Subcutaneous adipose tissue (tissue), 4 donors: ENCODE data around the gene PUS1. TPM values are rescaled to one million over a fixed set of nuclear protein-coding genes. Genes with fewer than 3 reads are reported as not detected.

Experiments
- total RNA-seq, 4 donors: library from RNA; depleted of rRNA; stranded (reverse); fragments of >200 nt; gene quantifications; one replicate each; pipeline ENCODE4 v1.1.0, GENCODE V29; 2016
- TF ChIP-seq, protein P1 (sequence below): fragments of 450-650 bp; IDR thresholded peaks from one replicate; pipeline ENCODE4 v1.5.1; 2016; ENCODE audit warnings: low read depth, mild to moderate bottlenecking, control low read depth, antibody characterized with exemption, moderate library complexity

The PUS1 gene
- total RNA-seq, 4 donors from 2014 or later = 8.2 to 23.4 (median 14.8) TPM

DNA sequence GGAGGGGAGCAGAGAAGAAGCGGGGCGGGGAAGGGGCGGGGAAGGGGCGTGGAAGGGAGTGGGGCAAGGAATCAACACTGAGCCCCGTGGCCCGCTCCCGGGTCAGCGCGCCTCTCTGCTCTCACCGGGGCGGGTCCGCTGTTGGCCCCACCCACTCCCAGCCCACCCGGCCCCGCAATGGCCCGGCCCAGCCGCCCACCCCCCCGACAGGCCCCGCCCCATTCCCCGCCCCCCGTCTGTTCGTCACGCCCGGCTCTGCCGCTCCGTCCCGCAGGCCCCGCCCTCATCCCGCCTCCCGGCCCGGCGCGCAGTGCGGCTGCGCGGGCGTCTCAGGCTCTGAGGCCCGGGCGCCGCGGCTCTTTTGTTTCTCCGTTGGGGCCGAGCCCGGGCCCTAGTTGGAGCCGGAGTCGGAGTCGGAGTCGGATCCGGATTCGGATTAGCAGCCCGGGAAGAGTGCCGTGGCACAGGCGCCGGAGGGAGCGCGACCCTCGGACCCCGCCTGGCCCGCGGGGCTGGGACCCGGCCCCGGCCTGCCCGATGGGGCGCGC lies 34.7 kb upstream of the PUS1 start, which contains the start of gene ULK1:
TSS of gene ULK1 (plus strand) at position 310 of the 548 bp plus-strand sequence. CDS start 380 bp downstream, outside the sequence.
- TF ChIP-seq, protein P1, sequence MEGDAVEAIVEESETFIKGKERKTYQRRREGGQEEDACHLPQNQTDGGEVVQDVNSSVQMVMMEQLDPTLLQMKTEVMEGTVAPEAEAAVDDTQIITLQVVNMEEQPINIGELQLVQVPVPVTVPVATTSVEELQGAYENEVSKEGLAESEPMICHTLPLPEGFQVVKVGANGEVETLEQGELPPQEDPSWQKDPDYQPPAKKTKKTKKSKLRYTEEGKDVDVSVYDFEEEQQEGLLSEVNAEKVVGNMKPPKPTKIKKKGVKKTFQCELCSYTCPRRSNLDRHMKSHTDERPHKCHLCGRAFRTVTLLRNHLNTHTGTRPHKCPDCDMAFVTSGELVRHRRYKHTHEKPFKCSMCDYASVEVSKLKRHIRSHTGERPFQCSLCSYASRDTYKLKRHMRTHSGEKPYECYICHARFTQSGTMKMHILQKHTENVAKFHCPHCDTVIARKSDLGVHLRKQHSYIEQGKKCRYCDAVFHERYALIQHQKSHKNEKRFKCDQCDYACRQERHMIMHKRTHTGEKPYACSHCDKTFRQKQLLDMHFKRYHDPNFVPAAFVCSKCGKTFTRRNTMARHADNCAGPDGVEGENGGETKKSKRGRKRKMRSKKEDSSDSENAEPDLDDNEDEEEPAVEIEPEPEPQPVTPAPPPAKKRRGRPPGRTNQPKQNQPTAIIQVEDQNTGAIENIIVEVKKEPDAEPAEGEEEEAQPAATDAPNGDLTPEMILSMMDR = no peak

GRCh38 chr12:131894981-131895639 lies 34.0 kb upstream of the PUS1 start:
- TF ChIP-seq, protein P1 = no peak

DNA sequence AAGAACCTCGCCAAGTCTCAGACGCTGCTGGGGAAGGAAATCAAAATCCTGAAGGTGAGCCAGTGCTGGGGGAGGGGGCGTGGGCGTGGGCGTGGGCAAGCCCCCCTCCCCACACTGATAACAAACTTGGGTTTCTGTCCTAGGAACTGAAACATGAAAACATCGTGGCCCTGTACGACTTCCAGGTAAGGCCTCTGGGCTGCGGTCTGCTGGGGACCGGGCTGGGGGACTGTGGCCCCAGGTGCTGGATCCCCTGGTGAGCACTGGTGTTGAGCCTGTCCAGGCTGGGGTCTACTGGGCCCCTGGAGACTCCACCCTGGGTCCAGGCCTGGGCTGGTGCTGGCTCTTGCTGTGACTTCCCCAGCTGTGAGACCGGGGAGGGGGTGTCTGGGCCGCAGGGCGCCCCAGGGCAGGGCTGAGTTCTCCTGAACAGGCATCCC lies 33.4 kb upstream of the PUS1 start:
- TF ChIP-seq, protein P1 = no peak

DNA sequence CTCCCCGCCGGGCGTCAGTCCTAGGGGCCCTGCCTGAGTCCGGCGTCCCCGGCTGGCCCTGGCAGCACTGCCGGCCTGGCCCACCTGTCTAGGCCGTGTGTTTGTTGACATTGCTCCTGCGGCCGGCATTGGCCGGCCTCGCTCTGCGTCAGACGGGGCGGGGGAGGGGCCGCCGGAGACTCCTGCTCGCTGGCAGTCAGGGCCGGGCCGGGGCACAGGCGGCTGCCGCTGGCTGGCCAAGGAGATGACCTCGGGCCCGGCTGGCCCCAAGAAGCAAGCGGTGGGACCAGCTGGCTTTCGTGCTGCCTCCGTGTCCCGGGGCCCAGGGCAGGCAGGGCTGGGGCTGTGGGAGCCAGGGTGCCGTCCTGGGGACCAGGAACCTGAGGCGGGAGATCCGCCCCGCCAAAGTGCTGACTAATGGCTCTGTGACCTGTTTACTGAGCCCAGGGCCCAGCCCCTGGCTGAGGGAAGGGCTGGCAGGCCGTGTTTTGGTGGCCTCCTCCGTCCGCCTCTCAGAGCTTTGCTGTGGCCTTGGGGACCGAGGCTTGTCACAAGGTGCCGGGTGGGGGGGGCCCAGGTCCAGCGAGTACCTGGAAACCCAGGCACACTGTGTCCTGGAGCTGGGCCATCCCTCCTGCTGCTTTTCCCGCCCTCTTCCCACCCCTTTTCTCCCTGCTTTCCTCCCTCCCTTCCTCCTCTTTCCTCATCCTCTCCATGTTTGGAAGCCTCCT lies 32.8 kb upstream of the PUS1 start:
- TF ChIP-seq, protein P1 = no peak

DNA sequence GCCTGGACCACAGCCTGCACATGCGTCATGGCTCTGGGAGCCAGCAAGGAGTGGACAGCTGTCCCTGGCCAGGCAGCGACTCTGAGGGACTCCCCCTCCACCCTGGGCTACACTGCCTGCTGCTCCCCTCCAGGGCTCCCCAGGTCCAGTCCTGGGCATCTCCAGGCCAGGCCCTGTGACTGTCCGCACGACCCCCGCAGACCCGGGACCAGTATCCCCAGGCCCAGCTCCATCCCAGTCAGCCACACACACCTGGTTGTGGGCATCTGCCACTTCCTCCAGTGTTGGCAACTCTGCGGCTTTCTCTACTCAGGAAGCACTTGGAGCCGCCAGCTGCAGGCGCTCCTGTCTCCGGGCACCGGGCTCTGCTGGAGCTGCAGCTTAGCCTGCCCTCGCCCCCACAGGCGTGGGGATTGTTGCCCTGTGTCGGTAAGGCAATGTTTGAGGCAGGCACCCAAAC lies 32.2 kb upstream of the PUS1 start:
- TF ChIP-seq, protein P1 = no peak

DNA sequence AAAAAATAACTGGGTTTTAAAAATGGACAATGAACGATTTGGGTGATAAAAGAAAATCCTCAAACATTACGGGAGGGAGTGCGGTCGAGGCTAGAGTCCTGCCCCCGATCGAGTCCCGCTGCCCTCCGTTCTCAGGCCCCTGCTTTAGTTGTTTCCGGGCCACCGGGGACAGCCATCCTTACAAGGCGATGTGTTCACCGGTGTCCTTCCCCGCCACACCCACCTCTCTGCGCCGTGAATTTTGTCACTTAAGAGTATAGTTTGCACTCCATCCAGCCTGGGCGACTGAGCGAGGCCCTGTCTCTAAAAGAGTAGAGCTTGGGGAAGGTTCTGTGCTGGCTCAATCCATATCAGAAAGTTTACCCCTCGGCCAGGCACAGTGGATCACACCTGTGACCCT lies 31.8 kb upstream of the PUS1 start:
- TF ChIP-seq, protein P1 = no peak

DNA sequence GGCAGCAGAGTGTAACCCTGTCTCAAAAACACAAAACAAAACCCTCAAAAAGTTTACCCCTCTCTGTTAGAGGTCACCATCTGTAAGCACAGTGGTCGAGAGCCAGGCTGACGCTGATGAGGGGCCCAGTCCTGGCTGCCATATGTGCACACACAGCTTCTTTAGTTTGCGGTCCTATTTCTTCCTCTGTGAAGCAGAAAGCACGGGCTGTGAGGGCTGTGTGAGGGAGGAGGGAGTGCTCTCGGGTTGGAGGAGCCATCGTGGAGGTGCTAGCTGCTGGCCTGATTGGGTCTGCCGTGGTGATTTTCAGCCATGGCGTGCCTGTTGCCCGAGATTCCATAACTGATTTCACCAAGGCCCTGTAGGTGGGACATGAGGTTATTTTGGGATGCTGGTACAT lies 31.2 kb upstream of the PUS1 start:
- TF ChIP-seq, protein P1 = no peak
